CD14-positive monocyte (primary cell): ENCODE data around the gene BSG. TPM values are rescaled to one million over a fixed set of nuclear protein-coding genes. Genes with fewer than 3 reads are reported as not detected.

Experiments
- DNase-seq, 3 donors: peaks; one replicate each; pipeline ENCODE4 v3.0.0-alpha.2; 2011 to 2022
- H2AFZ ChIP-seq: 2 replicates; pipeline ENCODE4 v1.6.0; 2012; ENCODE audit warnings: mild to moderate bottlenecking, low read depth, low read length, inconsistent platforms; ENCODE audit not compliant: insufficient read depth, poor library complexity, severe bottlenecking
- H3K27ac ChIP-seq, 2 donors: 1 replicate in 1 of 2; 2 replicates in 1 of 2; pipeline ENCODE4 v1.5.1; 2012 to 2013; ENCODE audit warnings: low read length in 2 of 2, control low read depth in 1 of 2, inconsistent platforms in 1 of 2, low read depth in 1 of 2, mild to moderate bottlenecking in 1 of 2
- H3K27me3 ChIP-seq, 2 donors: one replicate each; pipeline versions ENCODE4 v1.6.0 to v1.6.1; 2011 to 2013; ENCODE audit warnings: low read length in 2 of 2; ENCODE audit not compliant: control insufficient read depth in 2 of 2, insufficient read depth in 2 of 2
- H3K36me3 ChIP-seq, 2 donors: replicated peaks in 1 of 2; 1 replicate in 1 of 2; 2 replicates in 1 of 2; pipeline versions ENCODE4 v1.5.1 to v1.6.1; 2012 to 2013; ENCODE audit warnings: low read length in 2 of 2, control low read depth in 1 of 2, inconsistent platforms in 1 of 2, mild to moderate bottlenecking in 1 of 2; ENCODE audit not compliant: insufficient read depth in 2 of 2, control insufficient read depth in 1 of 2
- H3K4me1 ChIP-seq, 2 donors: 1 replicate in 1 of 2; 2 replicates in 1 of 2; pipeline versions ENCODE4 v1.5.1 to v1.6.1; 2012 to 2013; ENCODE audit warnings: low read length in 2 of 2, control low read depth in 1 of 2, inconsistent platforms in 1 of 2, mild to moderate bottlenecking in 1 of 2, moderate library complexity in 1 of 2; ENCODE audit not compliant: insufficient read depth in 2 of 2, control insufficient read depth in 1 of 2
- H3K4me2 ChIP-seq: replicated peaks from 2 replicates; pipeline ENCODE3; 2012; ENCODE audit warnings: low read length, moderate library complexity, mild to moderate bottlenecking; ENCODE audit not compliant: poor library complexity, severe bottlenecking; ENCODE audit errors: extremely low read depth
- H3K4me3 ChIP-seq, 3 experiments: fragments of 200-600 bp in 1 of 3; sonication (generic) in 1 of 3; replicated peaks in 1 of 3; 1 replicate in 2 of 3; 2 replicates in 1 of 3; pipeline ENCODE4 v1.5.1; 2011 to 2013; ENCODE audit warnings: low read length in 3 of 3, mild to moderate bottlenecking in 3 of 3, control low read depth in 2 of 3, low read depth in 2 of 3, inconsistent platforms in 1 of 3, moderate library complexity in 1 of 3
- H3K79me2 ChIP-seq: 2 replicates; pipeline ENCODE4 v1.6.0; 2012; ENCODE audit warnings: mild to moderate bottlenecking, control low read depth, inconsistent platforms, low read length, moderate library complexity; ENCODE audit not compliant: insufficient read depth
- H3K9ac ChIP-seq: 2 replicates; pipeline ENCODE4 v1.6.0; 2017; ENCODE audit warnings: low read length, mild to moderate bottlenecking; ENCODE audit not compliant: insufficient read depth, poor library complexity, severe bottlenecking
- H3K9me3 ChIP-seq, 2 donors: replicated peaks in 1 of 2; 1 replicate in 1 of 2; 2 replicates in 1 of 2; pipeline versions ENCODE4 v1.5.1 to v1.6.1; 2012 to 2013; ENCODE audit warnings: low read length in 2 of 2, control low read depth in 1 of 2; ENCODE audit not compliant: control insufficient read depth in 1 of 2, insufficient read depth in 1 of 2
- H4K20me1 ChIP-seq: 2 replicates; pipeline ENCODE4 v1.6.0; 2012; ENCODE audit warnings: mild to moderate bottlenecking, low read length, control low read depth, moderate library complexity; ENCODE audit not compliant: insufficient read depth
- H3K27ac Mint-ChIP-seq, 7 donors: one replicate each; pipeline ENCODE4 v1.8.0; 2020; ENCODE audit warnings: mild to moderate bottlenecking in 7 of 7, mixed read lengths in 7 of 7, moderate library complexity in 6 of 7, inconsistent platforms in 2 of 7
- H3K27me3 Mint-ChIP-seq, 3 donors: one replicate each; pipeline ENCODE4 v1.8.0; 2021 to 2022; ENCODE audit warnings: low read depth in 3 of 3, mild to moderate bottlenecking in 3 of 3, mixed read lengths in 3 of 3, moderate library complexity in 3 of 3, inconsistent platforms in 1 of 3
- H3K36me3 Mint-ChIP-seq, 2 donors: one replicate each; pipeline ENCODE4 v1.8.0; 2020; ENCODE audit warnings: mixed read lengths in 2 of 2, inconsistent platforms in 1 of 2, mild to moderate bottlenecking in 1 of 2
- H3K4me1 Mint-ChIP-seq: one replicate; pipeline ENCODE4 v1.8.0; 2020; ENCODE audit warnings: mild to moderate bottlenecking, mixed read lengths
- H3K4me3 Mint-ChIP-seq, 2 donors: one replicate each; pipeline ENCODE4 v1.8.0; 2020; ENCODE audit warnings: mild to moderate bottlenecking in 2 of 2, mixed read lengths in 2 of 2, moderate library complexity in 1 of 2
- H3K9me3 Mint-ChIP-seq, 7 donors: one replicate each; pipeline ENCODE4 v1.8.0; 2020 to 2022; ENCODE audit warnings: mixed read lengths in 7 of 7, mild to moderate bottlenecking in 6 of 7, moderate library complexity in 6 of 7, inconsistent platforms in 2 of 7
- CTCF ChIP-seq: fragments of 200-600 bp; IDR thresholded peaks from one replicate; pipeline ENCODE4 v1.8.0; 2022; ENCODE audit warnings: antibody characterized with exemption, mild to moderate bottlenecking
- WGBS: methylation state at CpG from one replicate; pipeline ENCODE4 v1.1.5; 2013; ENCODE audit warnings: missing lambda C conversion rate; ENCODE audit not compliant: insufficient coverage; 5-methylcytosine and 5-hydroxymethylcytosine counted together
- intact Hi-C, 2 donors: fragments of 100-400 bp; cut with micrococcal nuclease; formaldehyde crosslinking; loops; one replicate each; pipeline versions ENCODE4 v1.15.0 to v1.15.1; 2023
- polyA plus RNA-seq, 3 donors: library from polyadenylated mRNA; depleted of rRNA in 1 of 3; unstranded in 2 of 3; stranded (reverse) in 1 of 3; fragments of 300-500 nt in 2 of 3; fragments of >200 nt in 1 of 3; fragmentation: Illumina TruSeq in 2 of 3; gene quantifications; 1 replicate in 2 of 3; 2 replicates in 1 of 3; pipeline ENCODE4 v1.2.3, GENCODE V29; 2012 to 2021

The BSG gene
- polyA plus RNA-seq, 3 donors = 190 to 431 (median 364) TPM

DNA sequence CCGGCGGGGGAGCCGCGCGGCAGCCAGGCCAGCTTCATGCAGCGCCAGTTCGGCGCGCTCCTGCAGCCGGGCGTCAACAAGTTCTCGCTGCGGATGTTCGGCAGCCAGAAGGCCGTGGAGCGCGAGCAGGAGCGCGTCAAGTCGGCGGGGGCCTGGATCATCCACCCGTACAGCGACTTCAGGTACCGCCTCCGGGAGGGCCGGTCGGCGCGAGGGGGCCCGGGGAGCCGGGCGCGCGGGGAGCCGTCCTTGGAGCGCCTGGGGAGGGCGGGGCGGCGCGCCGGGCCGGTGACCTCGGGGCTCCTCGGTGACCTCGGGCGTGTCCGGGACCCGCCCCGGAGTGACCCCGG lies 18.0 kb downstream of the BSG start:
- 2% methylated on average over 49 of the region's 50 CpGs for WGBS
- Mint-ChIP-seq H3K4me1 (peaks cover 5% of the 10 kb centered on the region), H3K36me3 (no peaks in the 10 kb centered on the region), H3K27me3 (peaks cover 54 to 83% (median 71%) of the 10 kb centered on the region in 3 donors), H3K9me3 (peaks cover 0 to 18% (median 7%) of the 10 kb centered on the region in 7 donors), H3K4me3 (peak overlapping the region in 1 of 2 donors; percentile 21), H3K27ac (no peak overlapping the region)
- Histone ChIP-seq H3K9ac (no peak overlapping the region), H3K27me3 (peaks cover 13 to 57% of the 10 kb centered on the region in 2 donors), H3K79me2 (no peaks in the 10 kb centered on the region), H3K9me3 (peaks cover 0 to 12% of the 10 kb centered on the region in 2 donors), H3K27ac (no peak overlapping the region), H2AFZ (no peak overlapping the region), H3K4me3 (no peak overlapping the region), H3K4me2 (no peak overlapping the region), H4K20me1 (no peaks in the 10 kb centered on the region), H3K4me1 (no peaks in the 10 kb centered on the region), H3K36me3 (no peaks in the 10 kb centered on the region)
- intact Hi-C loops = no loop called here
- no peak for TF ChIP-seq CTCF
- no peak for DNase-seq

- peaks cover 5% of the 10 kb centered on the region for H3K4me1 Mint-ChIP-seq
- H3K27ac Mint-ChIP-seq = no peak overlapping the region
- intact Hi-C loops = no loop called here
- WGBS = 12% methylated on average over 31 of the region's 41 CpGs
- H4K20me1 ChIP-seq = no peaks in the 10 kb centered on the region
- peaks cover 53 to 83% (median 71%) of the 10 kb centered on the region in 3 donors for H3K27me3 Mint-ChIP-seq
- H3K27me3 ChIP-seq = peaks cover 13 to 55% of the 10 kb centered on the region in 2 donors
- H2AFZ ChIP-seq = no peak overlapping the region
- H3K36me3 Mint-ChIP-seq = no peaks in the 10 kb centered on the region
- TF ChIP-seq CTCF = no peak
- DNase-seq = no peak
- H3K4me3 ChIP-seq = no peak overlapping the region
- no peak overlapping the region for H3K4me2 ChIP-seq
- no peak overlapping the region for H3K9ac ChIP-seq
- peaks cover 0 to 18% (median 7%) of the 10 kb centered on the region in 7 donors for H3K9me3 Mint-ChIP-seq
- H3K79me2 ChIP-seq = no peaks in the 10 kb centered on the region
- H3K36me3 ChIP-seq = no peaks in the 10 kb centered on the region
- H3K9me3 ChIP-seq = peaks cover 0 to 12% of the 10 kb centered on the region in 2 donors
- no peak overlapping the region for H3K4me3 Mint-ChIP-seq
- no peak overlapping the region for H3K27ac ChIP-seq
- no peaks in the 10 kb centered on the region for H3K4me1 ChIP-seq
Measured at GRCh38 chr19:590750-591098, 18.3 kb downstream of the BSG start.
